Astrocyte (in vitro differentiated cells and primary cell): ENCODE results near the gene ABCD4. TPM values are rescaled to one million over a fixed set of nuclear protein-coding genes. Genes with fewer than 3 reads are reported as not detected.

Source experiments
- DNase-seq: peaks from one replicate; pipeline ENCODE4 v3.0.0-alpha.2; 2010; ENCODE audit warnings: low read depth
- FAIRE-seq: peaks from 2 replicates; lab custom pipeline; 2011; peaks lifted over from hg19 to GRCh38; lab: Jason Lieb, UNC
- H2AFZ ChIP-seq: 2 replicates; pipeline ENCODE4 v1.6.0; 2012; ENCODE audit warnings: low read depth, low read length, inconsistent platforms
- H3K27ac ChIP-seq: 2 replicates; pipeline ENCODE4 v1.5.1; 2011; ENCODE audit warnings: low read depth, low read length, inconsistent platforms
- H3K27me3 ChIP-seq: 2 replicates; pipeline ENCODE4 v1.6.0; 2011; ENCODE audit warnings: low read length, inconsistent platforms; ENCODE audit not compliant: insufficient read depth
- H3K36me3 ChIP-seq: 2 replicates; pipeline ENCODE4 v1.5.1; 2011; ENCODE audit warnings: low read length, inconsistent platforms; ENCODE audit not compliant: insufficient read depth
- H3K4me1 ChIP-seq: 2 replicates; pipeline ENCODE4 v1.5.1; 2011; ENCODE audit warnings: low read length, inconsistent platforms; ENCODE audit not compliant: insufficient read depth
- H3K4me2 ChIP-seq: 2 replicates; pipeline ENCODE4 v1.6.0; 2012; ENCODE audit warnings: low read length, inconsistent platforms
- H3K4me3 ChIP-seq: 2 replicates; pipeline ENCODE4 v1.5.1; 2011; ENCODE audit warnings: low read depth, mild to moderate bottlenecking, low read length, inconsistent platforms; ENCODE audit not compliant: insufficient read depth
- H3K79me2 ChIP-seq: 2 replicates; pipeline ENCODE4 v1.6.0; 2012; ENCODE audit warnings: mild to moderate bottlenecking, low read length, inconsistent platforms; ENCODE audit not compliant: insufficient read depth
- H3K9ac ChIP-seq: 2 replicates; pipeline ENCODE4 v1.6.0; 2012; ENCODE audit warnings: mild to moderate bottlenecking, low read length, inconsistent platforms
- H3K9me3 ChIP-seq: 2 replicates; pipeline ENCODE4 v1.5.1; 2012; ENCODE audit warnings: low read depth, mild to moderate bottlenecking, low read length, inconsistent platforms; ENCODE audit not compliant: insufficient read depth
- H4K20me1 ChIP-seq: 2 replicates; pipeline ENCODE4 v1.6.0; 2012; ENCODE audit warnings: low read length, inconsistent platforms; ENCODE audit not compliant: insufficient read depth
- H3K27ac Mint-ChIP-seq: one replicate; pipeline ENCODE4 v1.8.0; 2021; ENCODE audit warnings: mild to moderate bottlenecking, mixed read lengths; ENCODE audit not compliant: unreplicated experiment
- H3K27me3 Mint-ChIP-seq: one replicate; pipeline ENCODE4 v1.8.0; 2021; ENCODE audit warnings: low read depth, mixed read lengths; ENCODE audit not compliant: unreplicated experiment
- H3K36me3 Mint-ChIP-seq: one replicate; pipeline ENCODE4 v1.8.0; 2021; ENCODE audit warnings: low read depth, mixed read lengths; ENCODE audit not compliant: unreplicated experiment
- H3K4me1 Mint-ChIP-seq: one replicate; pipeline ENCODE4 v1.8.0; 2021; ENCODE audit warnings: low read depth, mixed read lengths; ENCODE audit not compliant: unreplicated experiment
- H3K4me3 Mint-ChIP-seq: one replicate; pipeline ENCODE4 v1.8.0; 2021; ENCODE audit warnings: mild to moderate bottlenecking, moderate library complexity, mixed read lengths; ENCODE audit not compliant: unreplicated experiment
- H3K9me3 Mint-ChIP-seq: one replicate; pipeline ENCODE4 v1.8.0; 2021; ENCODE audit warnings: mild to moderate bottlenecking, mixed read lengths; ENCODE audit not compliant: unreplicated experiment
- CTCF ChIP-seq: IDR thresholded peaks from 2 replicates; pipeline ENCODE4 v1.5.1; 2011; ENCODE audit warnings: low read depth, mild to moderate bottlenecking, inconsistent platforms, low read length, moderate library complexity; ENCODE audit not compliant: insufficient read depth
- EZH2 ChIP-seq: IDR thresholded peaks from 2 replicates; pipeline ENCODE4 v1.6.1; 2012; ENCODE audit warnings: mild to moderate bottlenecking, low read length, inconsistent platforms; ENCODE audit not compliant: insufficient read depth
- total RNA-seq: library from RNA; stranded (reverse); gene quantifications from 2 replicates; pipeline ENCODE4 v1.2.1, GENCODE V29; 2021

The ABCD4 gene
- total RNA-seq, 1 donor from 2014 or later, result 49.2 TPM

- TF ChIP-seq CTCF (no peak), EZH2 (no peak)
- no peak overlapping the region for H3K4me2 ChIP-seq
- Mint-ChIP-seq H3K27ac (no peak overlapping the region), H3K9me3 (no peaks in the 10 kb centered on the region), H3K36me3 (peaks cover 38% of the 10 kb centered on the region), H3K4me3 (no peak overlapping the region), H3K4me1 (peaks cover 2% of the 10 kb centered on the region), H3K27me3 (no peaks in the 10 kb centered on the region)
- H3K4me1 ChIP-seq, result no peaks in the 10 kb centered on the region
- H3K27ac ChIP-seq, result no peak overlapping the region
- H3K36me3 ChIP-seq, result peaks cover 31% of the 10 kb centered on the region
- DNase-seq (no peak), FAIRE-seq (no peak)
- peaks cover 20% of the 10 kb centered on the region for H4K20me1 ChIP-seq
- H3K9ac ChIP-seq, result no peak overlapping the region
- no peaks in the 10 kb centered on the region for H3K27me3 ChIP-seq
- no peak overlapping the region for H3K4me3 ChIP-seq
- no peaks in the 10 kb centered on the region for H3K79me2 ChIP-seq
- H3K9me3 ChIP-seq, result no peaks in the 10 kb centered on the region
- H2AFZ ChIP-seq, result no peak overlapping the region
These were observed 16.0 kb downstream of the ABCD4 start for GRCh38 chr14:74286736-74287135.

GRCh38 chr14:74281069-74281468 lies 21.7 kb downstream of the ABCD4 start:
- Histone ChIP-seq H3K79me2 (no peaks in the 10 kb centered on the region), H3K4me2 (no peak overlapping the region), H4K20me1 (no peaks in the 10 kb centered on the region), H3K4me1 (no peaks in the 10 kb centered on the region), H3K27me3 (no peaks in the 10 kb centered on the region), H3K36me3 (peaks cover 13% of the 10 kb centered on the region), H3K27ac (no peak overlapping the region), H3K9ac (no peak overlapping the region), H2AFZ (no peak overlapping the region), H3K4me3 (no peak overlapping the region), H3K9me3 (no peaks in the 10 kb centered on the region)
- peaks cover 31% of the 10 kb centered on the region for H3K36me3 Mint-ChIP-seq
- no peak for TF ChIP-seq CTCF
- no peak for TF ChIP-seq EZH2
- H3K4me3 Mint-ChIP-seq, result no peak overlapping the region
- no peak for DNase-seq
- H3K4me1 Mint-ChIP-seq, result no peaks in the 10 kb centered on the region
- no peak for FAIRE-seq
- H3K9me3 Mint-ChIP-seq, result peaks cover 10% of the 10 kb centered on the region
- no peaks in the 10 kb centered on the region for H3K27me3 Mint-ChIP-seq
- H3K27ac Mint-ChIP-seq, result no peak overlapping the region

DNA sequence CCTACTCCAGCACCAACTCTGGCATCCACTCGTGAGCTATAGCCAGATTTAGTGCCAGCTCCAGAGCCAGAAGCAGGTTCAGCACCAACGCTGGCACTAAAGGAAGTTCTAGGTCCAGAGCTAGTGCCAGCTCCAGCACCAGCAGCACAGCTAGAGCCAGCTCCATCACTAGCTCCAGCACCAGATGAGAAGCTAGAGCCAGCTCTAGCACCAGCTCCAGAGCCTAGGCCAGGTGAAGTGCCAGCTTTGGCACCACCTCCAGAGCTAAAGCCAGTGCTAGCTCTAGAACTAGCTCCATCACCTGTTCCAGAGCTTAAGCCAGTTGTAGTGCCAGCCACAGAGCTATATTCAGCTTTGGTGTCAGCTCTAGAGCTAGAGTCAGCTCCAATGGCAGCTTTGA lies 24.7 kb downstream of the ABCD4 start:
- FAIRE-seq (no peak), DNase-seq (no peak)
- H3K79me2 ChIP-seq, result no peaks in the 10 kb centered on the region
- H3K27me3 Mint-ChIP-seq, result peaks cover 2% of the 10 kb centered on the region
- H3K9me3 Mint-ChIP-seq, result peaks cover 10% of the 10 kb centered on the region
- H3K9me3 ChIP-seq, result no peaks in the 10 kb centered on the region
- H2AFZ ChIP-seq, result no peak overlapping the region
- no peak overlapping the region for H3K27ac ChIP-seq
- no peaks in the 10 kb centered on the region for H4K20me1 ChIP-seq
- H3K4me1 ChIP-seq, result no peaks in the 10 kb centered on the region
- no peak overlapping the region for H3K4me2 ChIP-seq
- H3K36me3 ChIP-seq, result peaks cover under 1% of the 10 kb centered on the region
- H3K4me1 Mint-ChIP-seq, result peaks cover 6% of the 10 kb centered on the region
- H3K4me3 ChIP-seq, result no peak overlapping the region
- H3K27me3 ChIP-seq, result no peaks in the 10 kb centered on the region
- no peak overlapping the region for H3K27ac Mint-ChIP-seq
- TF ChIP-seq EZH2 (no peak), CTCF (no peak)
- H3K4me3 Mint-ChIP-seq, result no peak overlapping the region
- no peak overlapping the region for H3K9ac ChIP-seq
- peaks cover 16% of the 10 kb centered on the region for H3K36me3 Mint-ChIP-seq
